ENCODE measurements around the gene CTTN.
"Not testable (repeated sequence)": the region's sequence is repeated elsewhere in the genome, so short reads cannot be mapped to it uniquely, and the experiment has no call there.

Gene CTTN

DNA sequence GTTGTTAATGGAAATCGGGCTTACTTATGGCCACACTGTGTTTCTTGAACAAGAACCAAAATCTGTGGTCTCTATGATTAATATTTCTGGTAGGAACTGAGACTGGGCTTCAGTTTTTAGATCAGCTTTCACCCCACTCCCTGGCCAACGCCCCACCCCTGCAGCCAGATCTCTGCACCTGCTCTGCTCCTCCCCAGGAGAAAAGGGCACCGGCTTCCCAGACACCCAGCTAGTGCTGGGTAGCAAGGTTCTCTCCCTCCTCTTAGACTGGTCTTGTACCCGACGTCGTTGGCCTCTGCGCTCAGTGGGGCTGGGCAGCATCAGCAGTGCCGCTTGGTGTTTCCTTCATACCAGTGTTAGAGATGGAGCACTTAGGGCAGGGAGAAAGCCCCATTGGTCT, 17.0 kb upstream of the CTTN start:
- no peak for DNase-seq (ENCODE audit: low read depth in 2 of 2)

- DNase-seq (ENCODE audit: low read depth in 2 of 2): no peak
Observed at GRCh38 chr11:70381872-70382861, 16.2 kb upstream of the CTTN start.

DNA sequence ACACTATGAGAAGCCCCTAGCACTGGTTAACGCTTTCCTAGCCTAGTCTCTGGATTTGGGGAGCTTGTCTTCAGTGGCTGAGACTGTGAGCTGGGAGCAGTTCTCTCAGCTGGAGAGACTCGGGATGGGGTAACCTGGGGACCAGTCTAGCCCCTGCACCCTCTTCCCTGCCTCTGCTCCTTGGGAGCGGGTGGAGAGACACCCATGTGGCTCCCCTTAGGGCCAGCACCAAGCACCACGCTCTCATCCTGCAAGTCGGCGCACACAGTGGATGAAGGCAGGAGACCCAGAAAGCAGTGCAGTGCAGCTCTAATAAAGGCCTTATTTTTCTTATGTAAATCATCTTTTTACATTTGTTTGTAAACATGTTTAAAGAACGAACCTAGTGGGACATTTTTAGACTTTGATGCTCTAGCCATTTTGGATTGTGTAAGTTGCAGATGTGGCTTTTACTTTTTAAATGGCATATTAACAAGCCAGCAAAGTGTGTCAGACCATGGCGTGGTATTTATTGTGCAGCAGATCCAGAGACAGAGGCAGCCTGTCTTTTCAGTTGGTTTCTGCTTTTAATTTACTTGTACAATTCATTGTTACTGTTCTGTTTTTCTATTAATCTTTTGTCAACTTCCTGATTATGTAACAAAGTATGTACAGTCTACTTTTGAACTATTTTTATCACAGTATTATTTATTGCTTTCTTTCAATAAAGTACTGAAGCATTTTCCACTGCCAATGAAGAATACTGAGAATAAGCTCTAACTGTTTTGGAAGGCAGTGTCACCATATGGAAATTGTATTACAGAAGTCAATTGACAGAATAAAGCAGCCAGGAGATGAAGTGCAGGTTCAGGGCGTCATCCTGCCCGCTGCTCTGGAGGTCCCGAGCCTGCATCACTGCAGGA, 14.4 kb upstream of the CTTN start:
- no peak for DNase-seq (ENCODE audit: low read depth in 2 of 2)

DNA sequence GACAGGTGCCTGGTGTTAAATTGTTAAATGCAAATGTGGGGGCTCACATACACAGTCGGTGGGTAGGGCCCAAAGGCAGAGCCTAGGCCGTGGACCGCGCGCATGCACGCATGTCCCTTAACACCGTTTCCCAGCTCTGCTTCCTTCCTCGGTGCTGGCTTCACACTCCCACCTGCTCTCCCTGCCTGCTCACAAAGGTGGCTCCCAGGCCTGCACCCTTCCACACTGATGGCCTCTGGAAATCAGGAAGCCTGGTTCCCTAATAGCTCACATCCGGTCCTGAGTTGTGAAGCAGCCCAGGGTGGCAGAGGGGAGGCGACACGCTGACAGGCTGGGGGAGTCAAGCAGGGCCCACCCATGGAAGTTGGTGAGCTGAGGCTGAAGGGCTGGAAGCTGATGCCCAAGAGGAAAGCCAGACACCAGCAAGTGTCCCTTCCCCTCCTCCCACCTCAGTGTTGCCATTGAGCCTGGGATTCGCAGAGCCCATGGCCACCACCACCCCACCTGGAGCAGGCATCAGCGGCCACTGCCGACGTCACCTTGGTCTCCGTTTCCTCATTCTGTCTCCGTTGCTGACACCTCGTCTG, 13.7 kb upstream of the CTTN start:
- DNase-seq (ENCODE audit: low read depth in 2 of 2): no peak

DNA sequence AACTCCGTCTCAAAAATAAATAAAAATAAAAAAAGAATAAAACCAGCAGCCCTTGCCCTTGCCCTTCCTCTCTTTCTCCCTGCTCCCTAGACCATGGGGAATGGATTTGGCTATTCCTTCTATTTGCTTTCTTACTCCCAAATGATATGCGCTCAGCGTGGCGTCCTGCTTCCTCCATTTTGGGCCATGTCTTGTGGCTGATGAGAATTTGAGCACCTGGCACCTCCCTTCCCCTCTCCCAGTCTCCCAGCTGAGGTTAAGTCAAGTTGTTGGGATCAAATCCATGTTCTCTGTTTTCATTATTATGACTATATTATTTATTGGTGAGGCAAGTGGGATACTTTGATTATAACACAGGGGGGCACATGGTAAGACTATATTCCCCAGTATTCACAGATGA, 10.8 kb upstream of the CTTN start:
- DNase-seq (ENCODE audit: low read depth in 2 of 2): no peak

GRCh38 chr11:70389201-70389600, 9.1 kb upstream of the CTTN start:
- DNase-seq (ENCODE audit: low read depth in 2 of 2): no peak

DNA sequence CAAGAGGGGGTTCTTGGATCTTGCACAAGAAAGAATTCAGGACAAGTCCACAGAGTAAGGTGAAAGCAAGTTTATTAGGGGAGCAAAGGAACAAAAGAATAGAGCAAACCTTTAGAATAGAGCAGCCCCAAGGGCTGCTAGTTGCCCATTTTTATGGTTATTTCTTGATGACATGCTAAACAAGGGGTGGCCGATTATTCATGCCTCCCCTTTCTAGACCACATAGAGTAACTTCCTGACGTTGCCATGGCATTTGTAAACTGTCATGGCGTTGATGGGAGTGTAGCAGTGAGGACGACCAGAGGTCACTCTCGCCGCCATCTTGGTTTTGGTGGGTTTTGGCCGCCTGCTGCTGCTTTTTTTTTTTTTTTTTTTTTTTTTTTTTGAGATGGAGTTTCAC, 7.4 kb upstream of the CTTN start:
- not testable (repeated sequence) for DNase-seq (ENCODE audit: low read depth in 2 of 2)

DNA sequence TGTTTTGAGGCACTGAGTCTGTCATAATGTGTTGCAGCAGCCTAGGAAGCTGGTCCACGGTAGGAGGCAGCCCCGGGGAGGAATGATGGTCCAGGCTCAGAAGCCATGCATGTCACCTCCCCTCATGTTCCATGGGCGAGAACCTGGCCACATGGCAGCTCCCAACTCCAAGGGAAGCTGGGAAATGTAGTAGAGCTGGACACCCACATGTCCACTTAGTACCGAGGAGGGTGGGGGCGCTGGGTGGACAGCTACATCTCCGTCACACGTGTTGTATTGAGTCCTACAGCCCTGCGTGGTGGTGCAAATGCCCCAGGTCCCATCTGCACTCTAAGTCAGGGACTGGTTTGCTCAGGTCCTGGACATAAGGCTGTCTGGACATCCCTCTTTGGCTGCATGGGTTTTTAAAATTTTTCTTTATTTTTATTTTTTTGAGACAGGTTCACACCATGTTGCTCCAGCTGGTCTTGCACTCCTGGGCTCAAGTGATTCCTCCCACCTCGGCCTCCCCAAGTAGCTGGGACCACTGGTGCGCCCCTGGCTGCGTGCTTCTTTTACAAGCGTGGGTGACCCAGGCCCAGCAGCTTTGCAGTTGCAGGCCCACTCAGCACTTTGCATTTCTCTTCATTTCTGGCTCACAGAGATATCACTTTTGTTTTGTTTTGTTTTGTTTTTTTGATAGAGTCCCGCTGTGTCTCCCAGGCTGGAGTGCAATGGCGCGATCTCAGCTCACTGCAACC, 3.9 kb upstream of the CTTN start:
- no peak for DNase-seq (ENCODE audit: low read depth in 2 of 2)

DNA sequence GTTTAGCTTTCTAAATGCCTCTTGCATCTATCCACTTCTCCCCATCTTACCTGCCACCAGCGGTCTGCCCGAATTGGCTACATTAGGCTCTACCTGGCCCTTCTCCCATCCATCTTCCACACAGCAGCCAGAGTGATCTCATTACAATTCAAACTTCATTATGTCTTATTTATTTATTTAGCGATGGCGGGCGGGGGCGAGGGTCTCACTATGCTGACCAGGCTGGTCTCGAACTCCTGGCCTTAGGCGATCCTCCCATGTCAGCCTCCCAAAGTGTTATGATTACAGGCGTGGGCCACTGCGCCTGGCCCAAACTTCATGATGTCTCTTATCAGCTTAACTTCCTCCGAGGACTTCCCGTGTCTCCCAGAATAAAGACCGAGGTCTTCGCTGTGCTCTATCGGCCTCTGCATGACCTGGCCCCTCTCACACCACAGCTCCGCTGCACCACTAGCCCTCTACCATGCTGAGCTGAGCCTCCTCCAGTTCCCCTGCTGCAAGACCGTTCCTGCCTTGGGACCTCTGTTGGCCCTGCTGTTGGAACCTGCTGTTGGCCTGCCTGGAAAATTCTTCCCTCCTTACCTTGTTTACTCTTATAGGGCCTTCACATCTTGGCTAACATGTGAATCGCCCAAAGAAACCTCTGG, 870 bp upstream of the CTTN start:
- DNase-seq (ENCODE audit: low read depth in 2 of 2): no peak

DNA sequence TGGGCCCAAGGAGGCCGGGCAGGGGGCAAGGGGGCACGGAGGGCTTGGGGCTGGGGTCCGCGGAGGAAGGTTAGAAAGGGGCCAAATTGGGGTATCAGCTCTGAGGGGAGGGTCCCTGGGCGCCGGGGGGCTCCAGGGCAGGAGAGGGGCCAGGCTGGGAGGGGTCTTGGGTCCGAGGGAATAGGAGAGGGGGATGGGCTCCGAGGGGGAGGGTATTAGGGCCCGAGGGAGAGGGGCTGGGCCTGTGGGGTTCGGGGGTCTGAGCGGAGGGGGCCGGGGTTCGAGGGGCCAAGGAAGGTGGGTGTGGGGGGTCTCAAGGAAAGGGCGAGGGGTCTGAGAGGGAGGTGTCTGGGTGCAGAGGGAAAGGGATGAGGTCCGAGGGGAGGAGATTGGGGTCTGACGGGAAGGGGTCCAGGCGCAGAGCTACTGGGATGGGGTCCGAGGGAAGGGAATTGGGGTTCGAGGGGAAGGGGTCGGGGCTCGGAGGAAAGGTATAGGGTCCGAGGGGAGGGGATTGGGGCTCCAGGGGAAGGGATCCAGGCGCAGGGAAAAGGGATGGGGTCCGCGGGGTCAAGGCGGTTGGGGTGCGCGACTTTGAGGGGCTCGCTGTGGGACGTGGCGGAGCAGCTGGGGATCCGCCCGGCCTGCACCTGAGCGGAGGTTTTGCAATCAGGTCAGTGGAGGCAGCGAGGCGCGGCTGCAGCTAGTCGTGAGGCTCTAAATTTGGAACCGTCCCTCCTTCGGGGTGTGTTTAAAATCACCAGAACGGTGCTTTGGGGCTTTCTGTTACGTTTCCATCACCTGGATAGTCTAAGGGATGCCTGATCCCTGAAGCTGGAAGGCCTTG, 728 bp downstream of the CTTN start:
- DNase-seq (ENCODE audit: low read depth in 2 of 2): no peak

DNA sequence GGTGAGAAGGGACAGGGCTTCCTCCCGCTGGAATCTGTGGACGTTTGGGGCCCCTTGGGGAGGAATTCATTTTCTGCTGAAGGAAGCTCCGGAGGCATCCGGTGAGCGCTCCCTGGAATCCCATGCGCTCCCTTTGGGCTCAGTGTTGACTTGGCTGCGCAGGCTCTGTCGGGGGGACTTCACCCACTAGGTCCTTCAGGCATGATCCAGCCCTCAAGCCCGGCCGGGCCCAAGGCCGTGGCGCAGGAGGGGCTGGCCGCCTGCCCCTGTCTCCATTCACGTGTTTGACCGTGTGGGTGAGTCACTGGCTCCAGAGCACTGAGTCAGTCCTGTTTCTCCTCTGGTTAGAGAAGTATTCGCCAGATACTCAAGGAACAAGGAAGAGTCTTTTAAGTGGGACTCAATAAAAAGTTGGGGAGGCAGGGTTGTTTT, 1.4 kb downstream of the CTTN start:
- no peak for DNase-seq (ENCODE audit: low read depth in 2 of 2)

DNA sequence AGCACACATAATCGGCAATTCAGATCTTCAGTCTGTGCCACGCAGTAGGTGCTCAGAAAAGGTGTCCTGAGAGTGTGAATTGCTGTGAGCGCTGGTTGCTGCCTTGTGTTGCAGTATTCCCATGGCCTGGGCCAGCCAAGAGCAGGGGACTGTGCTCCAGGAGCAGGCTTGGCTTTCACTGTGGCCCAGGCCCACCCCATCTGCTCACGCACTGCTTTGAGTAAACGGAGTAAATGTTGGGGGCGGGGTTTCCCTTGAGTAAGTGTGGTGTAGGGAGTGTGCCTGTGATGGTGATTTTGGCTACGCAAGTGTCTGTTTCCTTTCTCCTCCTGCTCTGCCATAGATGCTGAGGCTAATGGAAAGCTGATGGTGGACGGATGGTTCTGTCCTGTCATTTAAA, 2.3 kb downstream of the CTTN start:
- no peak for DNase-seq (ENCODE audit: low read depth in 2 of 2)

DNA sequence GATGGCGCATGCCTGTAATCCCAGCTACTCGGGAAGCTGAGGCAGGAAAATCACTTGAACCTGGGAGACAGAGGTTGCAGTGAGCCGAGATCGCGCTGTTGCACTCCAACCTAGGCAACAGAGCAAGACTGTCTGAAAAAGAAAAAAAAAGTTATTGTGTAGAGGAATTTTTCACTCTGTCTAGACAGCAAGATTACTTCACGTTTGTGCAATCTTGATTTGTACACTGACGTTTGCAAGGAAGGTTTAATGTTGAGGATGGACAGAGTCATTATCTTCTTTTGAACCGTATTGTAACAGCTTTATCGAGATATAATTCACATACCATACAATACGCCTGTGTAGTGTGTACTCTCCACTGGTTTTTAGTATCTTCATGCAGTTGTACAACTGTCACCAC, 3.7 kb downstream of the CTTN start:
- DNase-seq (ENCODE audit: low read depth in 2 of 2): no peak

- no peak for DNase-seq (ENCODE audit: low read depth in 2 of 2)
Observed at GRCh38 chr11:70402685-70403084, 4.4 kb downstream of the CTTN start.

DNA sequence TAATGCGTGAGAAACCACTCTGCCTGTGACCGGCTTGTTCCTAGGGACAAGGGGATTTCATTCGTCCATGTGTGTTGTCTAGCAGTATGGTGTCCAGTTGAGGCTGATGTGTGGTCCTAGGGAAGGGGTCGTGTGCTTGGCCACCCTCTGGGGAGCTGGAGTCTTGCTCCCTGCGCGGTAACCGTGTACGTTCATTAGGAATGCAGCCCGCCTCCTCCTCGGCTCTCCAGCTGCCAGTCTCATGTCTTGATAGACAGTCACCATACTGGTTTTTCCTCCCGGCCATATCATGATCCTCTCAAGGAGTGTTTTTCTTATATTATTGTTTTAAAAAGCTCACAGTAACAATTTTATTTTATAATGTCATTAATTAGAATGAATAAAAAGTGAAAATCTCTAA, 5.9 kb downstream of the CTTN start:
- no peak for DNase-seq (ENCODE audit: low read depth in 2 of 2)

DNA sequence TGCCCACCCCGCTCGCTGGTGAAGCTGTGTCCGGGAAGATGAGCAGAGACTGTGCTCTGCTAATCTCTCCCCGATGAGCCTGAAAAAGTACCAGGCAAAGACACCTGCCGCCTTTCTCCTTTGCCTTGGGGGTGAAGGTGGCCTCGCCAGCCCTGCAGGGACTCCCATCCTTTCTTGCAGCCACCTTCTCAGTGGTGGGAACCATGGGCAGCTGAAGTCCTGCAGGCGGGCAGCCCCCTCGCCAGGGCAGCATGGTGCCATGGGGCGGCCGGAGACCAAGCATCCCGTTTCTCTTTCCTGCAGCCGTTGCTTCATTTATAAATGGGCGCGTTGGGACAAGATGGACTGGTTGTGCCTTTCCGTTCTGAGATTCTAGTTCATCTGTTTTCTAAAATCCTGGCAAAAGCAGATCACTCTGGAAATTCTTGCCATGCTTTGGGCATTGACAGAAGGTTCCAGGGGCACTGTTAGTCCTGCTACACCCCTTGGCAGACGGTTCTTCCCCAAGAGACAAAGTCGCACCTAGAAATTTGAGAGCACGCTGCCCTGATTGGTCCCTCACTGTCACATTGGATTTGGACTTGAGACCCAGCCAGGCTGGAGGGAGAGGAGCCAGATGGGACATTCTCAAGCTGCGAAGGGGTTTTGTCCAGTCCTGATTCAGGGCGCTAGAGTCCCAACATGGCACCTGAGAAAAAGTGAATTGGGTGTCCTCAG, 7.5 kb downstream of the CTTN start:
- DNase-seq (ENCODE audit: low read depth in 2 of 2): no peak

GRCh38 chr11:70407121-70407520, 8.8 kb downstream of the CTTN start:
- no peak for DNase-seq (ENCODE audit: low read depth in 2 of 2)

- no peak for DNase-seq (ENCODE audit: low read depth in 2 of 2)
Observed at GRCh38 chr11:70407814-70408213, 9.5 kb downstream of the CTTN start.

DNA sequence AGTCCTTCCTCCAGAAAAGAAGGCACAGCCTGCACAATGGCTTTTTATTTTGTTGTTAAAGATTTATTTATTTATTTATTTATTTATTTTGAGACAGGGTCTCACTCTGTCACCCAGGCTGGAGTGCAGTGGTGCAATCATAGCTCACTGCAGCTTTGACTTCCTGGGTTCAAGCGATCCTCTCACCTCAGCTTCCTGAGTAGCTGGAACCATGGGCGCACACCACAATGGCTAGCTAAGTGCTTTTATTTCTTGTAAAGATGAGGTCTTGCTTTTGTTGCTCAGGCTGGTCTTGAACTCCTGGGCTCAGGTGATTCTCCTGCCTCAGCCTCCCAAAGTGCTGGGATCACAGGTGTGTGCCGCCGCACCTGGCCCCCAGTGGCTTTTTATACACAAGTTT, 10.0 kb downstream of the CTTN start:
- DNase-seq (ENCODE audit: low read depth in 2 of 2): not testable (repeated sequence)
